H9 (cell line): ENCODE results near the gene KIAA1958. TPM values are rescaled to one million over a fixed set of nuclear protein-coding genes. Genes with fewer than 3 reads are reported as not detected.

Source experiments
- DNase-seq: peaks from one replicate; pipeline ENCODE4 v3.0.0-alpha.2; 2017
- H2AFZ ChIP-seq: one replicate; pipeline ENCODE4 v1.6.1; 2013; ENCODE audit warnings: mild to moderate bottlenecking, low read length, control low read depth, moderate library complexity
- H2AK5ac ChIP-seq: 2 replicates; pipeline ENCODE4 v1.6.1; 2013; ENCODE audit warnings: low read length, control low read depth, mixed read lengths; ENCODE audit not compliant: insufficient read length
- H2BK120ac ChIP-seq: one replicate; pipeline ENCODE4 v1.6.1; 2013; ENCODE audit warnings: low read depth, mild to moderate bottlenecking, low read length, control low read depth, inconsistent platforms; ENCODE audit not compliant: poor library complexity, severe bottlenecking
- H2BK12ac ChIP-seq: 2 replicates; pipeline ENCODE4 v1.6.1; 2013; ENCODE audit warnings: low read length, control low read depth, mixed read lengths, low read depth; ENCODE audit not compliant: insufficient read length
- H2BK15ac ChIP-seq: 2 replicates; pipeline ENCODE4 v1.6.1; 2013; ENCODE audit warnings: low read depth, low read length, control low read depth
- H2BK20ac ChIP-seq: one replicate; pipeline ENCODE4 v1.6.1; 2013; ENCODE audit warnings: low read depth, mild to moderate bottlenecking, low read length, control low read depth, inconsistent platforms; ENCODE audit not compliant: poor library complexity, severe bottlenecking
- H2BK5ac ChIP-seq: 2 replicates; pipeline ENCODE4 v1.6.1; 2013; ENCODE audit warnings: low read length, control low read depth, mixed read lengths; ENCODE audit not compliant: insufficient read length
- H3K14ac ChIP-seq: 2 replicates; pipeline ENCODE4 v1.6.1; 2013; ENCODE audit warnings: low read length, control low read depth; ENCODE audit not compliant: insufficient read depth
- H3K18ac ChIP-seq: 2 replicates; pipeline ENCODE4 v1.6.1; 2013; ENCODE audit warnings: low read depth, mild to moderate bottlenecking, mixed read lengths, low read length, control low read depth; ENCODE audit not compliant: insufficient read length
- H3K23ac ChIP-seq: 2 replicates; pipeline ENCODE4 v1.6.1; 2013; ENCODE audit warnings: low read length, control low read depth, mixed read lengths, low read depth; ENCODE audit not compliant: insufficient read length
- H3K23me2 ChIP-seq: 2 replicates; pipeline ENCODE4 v1.6.1; 2013; ENCODE audit warnings: low read depth, mild to moderate bottlenecking, mixed read lengths, low read length, control low read depth; ENCODE audit not compliant: insufficient read length, poor library complexity, severe bottlenecking
- H3K27ac ChIP-seq: 2 replicates; pipeline ENCODE4 v1.5.1; 2013; ENCODE audit warnings: low read length, control low read depth, mixed read lengths, low read depth; ENCODE audit not compliant: insufficient read length
- H3K27me3 ChIP-seq: 2 replicates; pipeline ENCODE4 v1.6.1; 2013; ENCODE audit warnings: low read length, control low read depth, inconsistent platforms; ENCODE audit not compliant: insufficient read depth
- H3K4ac ChIP-seq: 2 replicates; pipeline ENCODE4 v1.6.1; 2013; ENCODE audit warnings: low read depth, mild to moderate bottlenecking, control low read depth, inconsistent platforms, low read length, moderate library complexity
- H3K4me1 ChIP-seq: 2 replicates; pipeline ENCODE4 v1.6.1; 2013; ENCODE audit warnings: low read length, control low read depth, inconsistent platforms; ENCODE audit not compliant: insufficient read depth
- H3K4me2 ChIP-seq: 2 replicates; pipeline ENCODE4 v1.6.1; 2013; ENCODE audit warnings: low read length, control low read depth, mixed read lengths; ENCODE audit not compliant: insufficient read length, insufficient read depth
- H3K56ac ChIP-seq: 2 replicates; pipeline ENCODE4 v1.6.1; 2013; ENCODE audit warnings: low read depth, mild to moderate bottlenecking, mixed read lengths, low read length, control low read depth; ENCODE audit not compliant: insufficient read length
- H3K79me1 ChIP-seq: 2 replicates; pipeline ENCODE4 v1.6.1; 2013; ENCODE audit warnings: low read depth, mild to moderate bottlenecking, moderate library complexity, low read length, control low read depth, inconsistent platforms; ENCODE audit not compliant: insufficient read depth, poor library complexity, severe bottlenecking
- H3K79me2 ChIP-seq: 2 replicates; pipeline ENCODE4 v1.6.1; 2013; ENCODE audit warnings: low read length, control low read depth, inconsistent platforms; ENCODE audit not compliant: insufficient read depth
- H3K9ac ChIP-seq: 2 replicates; pipeline ENCODE4 v1.6.1; 2013; ENCODE audit warnings: low read length, control low read depth, mixed read lengths; ENCODE audit not compliant: insufficient read length; ENCODE audit errors: extremely low read depth
- H3K9me3 ChIP-seq: one replicate; pipeline ENCODE4 v1.6.1; 2013; ENCODE audit warnings: low read depth, low read length, inconsistent platforms; ENCODE audit not compliant: control insufficient read depth
- H3T11ph ChIP-seq: one replicate; pipeline ENCODE4 v1.6.1; 2013; ENCODE audit warnings: mild to moderate bottlenecking, low read length, control low read depth, inconsistent platforms
- H4K20me1 ChIP-seq: one replicate; pipeline ENCODE4 v1.6.1; 2013; ENCODE audit not compliant: control insufficient read depth, insufficient read length, insufficient read depth
- H4K5ac ChIP-seq: 2 replicates; pipeline ENCODE4 v1.6.1; 2013; ENCODE audit warnings: low read depth, mild to moderate bottlenecking, mixed read lengths, low read length, control low read depth; ENCODE audit not compliant: insufficient read length
- H4K8ac ChIP-seq: replicated peaks from 2 replicates; pipeline ENCODE4 v1.6.1; 2013; ENCODE audit warnings: low read length, control low read depth, mixed read lengths, low read depth; ENCODE audit not compliant: insufficient read length
- H4K91ac ChIP-seq: 2 replicates; pipeline ENCODE4 v1.6.1; 2013; ENCODE audit warnings: low read depth, mild to moderate bottlenecking, moderate library complexity, mixed read lengths, low read length, control low read depth; ENCODE audit not compliant: insufficient read length
- H3K27ac Mint-ChIP-seq, 3 experiments: 2 replicates in 2 of 3; 3 replicates in 1 of 3; pipeline ENCODE4 v1.8.0; 2020 to 2021; ENCODE audit warnings: mixed read lengths in 3 of 3, mild to moderate bottlenecking in 1 of 3, moderate library complexity in 1 of 3
- H3K27me3 Mint-ChIP-seq: 2 replicates; pipeline ENCODE4 v1.8.0; 2021; ENCODE audit warnings: low read depth, mild to moderate bottlenecking, moderate library complexity, mixed read lengths
- H3K36me3 Mint-ChIP-seq, 3 experiments: 2 replicates in 2 of 3; 3 replicates in 1 of 3; pipeline ENCODE4 v1.8.0; 2020 to 2021; ENCODE audit warnings: low read depth in 3 of 3, mixed read lengths in 3 of 3; ENCODE audit not compliant: insufficient read depth in 1 of 3
- H3K4me1 Mint-ChIP-seq, 2 experiments: 2 replicates each; pipeline ENCODE4 v1.8.0; 2020; ENCODE audit warnings: mixed read lengths in 2 of 2
- H3K4me3 Mint-ChIP-seq, 2 experiments: 2 replicates in 1 of 2; 3 replicates in 1 of 2; pipeline ENCODE4 v1.8.0; 2020 to 2021; ENCODE audit warnings: mild to moderate bottlenecking in 2 of 2, mixed read lengths in 2 of 2, moderate library complexity in 1 of 2
- H3K9me3 Mint-ChIP-seq, 2 experiments: 2 replicates in 1 of 2; 3 replicates in 1 of 2; pipeline ENCODE4 v1.8.0; 2020; ENCODE audit warnings: mild to moderate bottlenecking in 2 of 2, mixed read lengths in 2 of 2, moderate library complexity in 1 of 2
- total RNA-seq: library from RNA; stranded (reverse); gene quantifications from 2 replicates; pipeline ENCODE4 v1.2.1, GENCODE V29; 2021
- TF ChIP-seq, protein P1 (sequence below): fragments of 200-600 bp; sonication (generic); conservative IDR thresholded peaks from 3 replicates; pipeline ENCODE4 v1.8.0; 2021; ENCODE audit warnings: antibody characterized with exemption, mild to moderate bottlenecking

The KIAA1958 gene
- total RNA-seq, 1 experiment from 2014 or later: 34.0 TPM

- Histone ChIP-seq H4K5ac (no peak overlapping the region), H3K4ac (no peak overlapping the region), H2BK12ac (no peak overlapping the region), H2BK20ac (no peak overlapping the region), H3K14ac (no peak overlapping the region), H3K56ac (no peak overlapping the region), H4K8ac (no peak overlapping the region), H3K79me1 (no peaks in the 10 kb centered on the region), H3K79me2 (no peaks in the 10 kb centered on the region), H3K27ac (no peak overlapping the region), H2BK5ac (no peak overlapping the region), H3K4me1 (no peaks in the 10 kb centered on the region), H2AFZ (no peak overlapping the region), H3K9me3 (no peaks in the 10 kb centered on the region), H3K18ac (no peak overlapping the region), H2BK120ac (no peak overlapping the region), H4K91ac (no peak overlapping the region), H3K23me2 (no peaks in the 10 kb centered on the region), H4K20me1 (no peaks in the 10 kb centered on the region), H2BK15ac (no peak overlapping the region), H2AK5ac (no peak overlapping the region), H3T11ph (no peak overlapping the region), H3K27me3 (no peaks in the 10 kb centered on the region), H3K9ac (no peak overlapping the region), H3K23ac (no peak overlapping the region), H3K4me2 (no peak overlapping the region)
- Mint-ChIP-seq H3K4me3 (no peak overlapping the region), H3K4me1 (peaks cover 0 to 3% of the 10 kb centered on the region in 2 experiments; a peak in 1 of 4 replicates), H3K27me3 (no peaks in the 10 kb centered on the region), H3K27ac (no peak overlapping the region), H3K36me3 (peaks cover 23 to 33% (median 27%) of the 10 kb centered on the region in 3 experiments), H3K9me3 (peaks cover 13% of the 10 kb centered on the region in 2 experiments; a peak in 4 of 5 replicates)
- TF ChIP-seq, protein P1, sequence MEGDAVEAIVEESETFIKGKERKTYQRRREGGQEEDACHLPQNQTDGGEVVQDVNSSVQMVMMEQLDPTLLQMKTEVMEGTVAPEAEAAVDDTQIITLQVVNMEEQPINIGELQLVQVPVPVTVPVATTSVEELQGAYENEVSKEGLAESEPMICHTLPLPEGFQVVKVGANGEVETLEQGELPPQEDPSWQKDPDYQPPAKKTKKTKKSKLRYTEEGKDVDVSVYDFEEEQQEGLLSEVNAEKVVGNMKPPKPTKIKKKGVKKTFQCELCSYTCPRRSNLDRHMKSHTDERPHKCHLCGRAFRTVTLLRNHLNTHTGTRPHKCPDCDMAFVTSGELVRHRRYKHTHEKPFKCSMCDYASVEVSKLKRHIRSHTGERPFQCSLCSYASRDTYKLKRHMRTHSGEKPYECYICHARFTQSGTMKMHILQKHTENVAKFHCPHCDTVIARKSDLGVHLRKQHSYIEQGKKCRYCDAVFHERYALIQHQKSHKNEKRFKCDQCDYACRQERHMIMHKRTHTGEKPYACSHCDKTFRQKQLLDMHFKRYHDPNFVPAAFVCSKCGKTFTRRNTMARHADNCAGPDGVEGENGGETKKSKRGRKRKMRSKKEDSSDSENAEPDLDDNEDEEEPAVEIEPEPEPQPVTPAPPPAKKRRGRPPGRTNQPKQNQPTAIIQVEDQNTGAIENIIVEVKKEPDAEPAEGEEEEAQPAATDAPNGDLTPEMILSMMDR: no peak
- no peak for DNase-seq
Observed at GRCh38 chr9:112479221-112479620, 7.4 kb upstream of the KIAA1958 start.
